ENCODE data around the gene SNRPB. TPM values are rescaled to one million over a fixed set of nuclear protein-coding genes. Genes with fewer than 3 reads are reported as not detected.

SNRPB gene
- total and polyA plus RNA-seq, 2 of the 13 experiments (the other 11 are each of a cell fraction or from before 2014, with no cell fraction given) = 473 to 844 TPM

- TF ChIP-seq ZNF788 (CRISPR knock-in tag; IDR thresholded peaks at IDR 0.05; ENCODE audit: borderline replicate concordance) (no peak), ZC3H13 (CRISPR knock-in tag; IDR thresholded peaks at IDR 0.05) (no peak), ZNF777 (CRISPR knock-in tag; IDR thresholded peaks at IDR 0.05) (no peak), KDM6A (CRISPR knock-in tag; IDR thresholded peaks at IDR 0.05; ENCODE audit: low read depth) (no peak), ERF (CRISPR knock-in tag; IDR thresholded peaks at IDR 0.05) (no peak), POLR2AphosphoS2 (IDR thresholded peaks at IDR 0.05; ENCODE audit: low read depth, low read length) (peak; percentile 61; the same call in 1 of the 2 replicates), SP2 (CRISPR knock-in tag; IDR thresholded peaks at IDR 0.05) (no peak), POLR2A (IDR thresholded peaks at IDR 0.05; ENCODE audit: insufficient read depth in 1 of 2, low read depth in 2 of 2, low read length in 2 of 2) (peak in 1 of 2 experiments; percentile 28; a peak in 1 of 4 replicates), PTBP1 (IDR thresholded peaks at IDR 0.05; ENCODE audit: low read depth, low read length, poor library complexity, severe bottlenecking) (no peak), PAF1 (CRISPR knock-in tag; IDR thresholded peaks at IDR 0.05) (0 out of 2 replicates have a peak, but pooled peaks have one; percentile 79), POLR2AphosphoS5 (IDR thresholded peaks at IDR 0.05; ENCODE audit: low read depth, low read length) (0 out of 2 replicates have a peak, but pooled peaks have one; percentile 14), RBFOX2 (IDR thresholded peaks at IDR 0.05; ENCODE audit: low read depth, low read length) (peak; percentile 41; the same call in 1 of the 2 replicates), ZKSCAN1 (IDR thresholded peaks at IDR 0.05; ENCODE audit: low read length) (no peak), RBM22 (optimal IDR thresholded peaks at IDR 0.05; ENCODE audit: low read length) (peak; percentile 55), REXO4 (CRISPR knock-in tag; IDR thresholded peaks at IDR 0.05; ENCODE audit: borderline replicate concordance) (no peak), AGO2 (optimal IDR thresholded peaks at IDR 0.05; ENCODE audit: low read depth, low read length) (peak; percentile 25), WIZ (CRISPR knock-in tag; IDR thresholded peaks at IDR 0.05) (no peak), ZNF280B (CRISPR knock-in tag; IDR thresholded peaks at IDR 0.05; ENCODE audit: borderline replicate concordance) (no peak), ZBTB7A (CRISPR knock-in tag; IDR thresholded peaks at IDR 0.05) (no peak), HOXA3 (CRISPR knock-in tag; IDR thresholded peaks at IDR 0.05) (no peak), FOXJ3 (CRISPR knock-in tag; IDR thresholded peaks at IDR 0.05; ENCODE audit: borderline replicate concordance) (no peak), ZNF616 (CRISPR knock-in tag; IDR thresholded peaks at IDR 0.05; ENCODE audit: low read depth) (no peak), POLR2G (IDR thresholded peaks at IDR 0.05; ENCODE audit: low read depth, low read length) (peak; percentile 79), ZNF331 (CRISPR knock-in tag; IDR thresholded peaks at IDR 0.05) (no peak), ZNF24 (IDR thresholded peaks at IDR 0.05) (no peak), GMEB1 (CRISPR knock-in tag; IDR thresholded peaks at IDR 0.05; ENCODE audit: borderline replicate concordance) (no peak), ZSCAN5A (CRISPR knock-in tag; IDR thresholded peaks at IDR 0.05; ENCODE audit: borderline replicate concordance) (no peak), SMAD3 (CRISPR knock-in tag; IDR thresholded peaks at IDR 0.05) (no peak)
Measured at GRCh38 chr20:2458919-2459499, 11.6 kb downstream of the SNRPB start (continued).
